Coronary artery (tissue), 2 donors: ENCODE results near the gene PIBF1.

ENCODE experiments used
- DNase-seq: peaks from one replicate; pipeline ENCODE4 v3.0.0-alpha.2; 2017; ENCODE audit warnings: low spot score
- H3K27ac ChIP-seq, 2 donors: fragments of 200-600 bp; sonication (generic); one replicate each; pipeline ENCODE4 v1.5.1; 2016 to 2019
- H3K4me3 ChIP-seq: fragments of 200-600 bp; sonication (generic); 2 replicates; pipeline ENCODE4 v1.5.1; 2016; ENCODE audit warnings: mild to moderate bottlenecking, moderate library complexity
- TF ChIP-seq, protein P1 (sequence below): fragments of 200-600 bp; sonication (generic); IDR thresholded peaks from one replicate; pipeline ENCODE4 v1.5.1; 2019; ENCODE audit warnings: antibody characterized with exemption

PIBF1 gene

DNA sequence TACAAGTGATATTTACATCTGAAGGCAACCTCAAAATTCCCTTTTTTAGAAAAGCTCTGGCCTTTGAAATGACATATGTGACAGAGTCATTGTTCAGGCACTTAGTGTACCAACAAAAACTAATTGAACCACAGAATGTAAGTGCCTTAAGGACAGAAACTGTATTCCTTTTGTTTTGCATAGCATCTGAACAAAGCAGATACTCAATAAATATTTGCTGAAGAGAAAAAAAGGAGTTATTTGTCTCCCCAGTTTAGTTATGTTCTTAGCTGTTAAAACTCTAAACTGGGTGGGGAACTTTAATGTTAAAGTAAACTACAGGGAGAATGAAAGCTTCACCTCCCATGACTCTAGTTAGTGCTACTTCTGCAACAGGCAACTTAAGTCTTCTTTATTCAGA, 220.0 kb downstream of the PIBF1 start:
- H3K4me3 ChIP-seq, result no peak overlapping the region
- no peak for DNase-seq
- TF ChIP-seq, protein P1, sequence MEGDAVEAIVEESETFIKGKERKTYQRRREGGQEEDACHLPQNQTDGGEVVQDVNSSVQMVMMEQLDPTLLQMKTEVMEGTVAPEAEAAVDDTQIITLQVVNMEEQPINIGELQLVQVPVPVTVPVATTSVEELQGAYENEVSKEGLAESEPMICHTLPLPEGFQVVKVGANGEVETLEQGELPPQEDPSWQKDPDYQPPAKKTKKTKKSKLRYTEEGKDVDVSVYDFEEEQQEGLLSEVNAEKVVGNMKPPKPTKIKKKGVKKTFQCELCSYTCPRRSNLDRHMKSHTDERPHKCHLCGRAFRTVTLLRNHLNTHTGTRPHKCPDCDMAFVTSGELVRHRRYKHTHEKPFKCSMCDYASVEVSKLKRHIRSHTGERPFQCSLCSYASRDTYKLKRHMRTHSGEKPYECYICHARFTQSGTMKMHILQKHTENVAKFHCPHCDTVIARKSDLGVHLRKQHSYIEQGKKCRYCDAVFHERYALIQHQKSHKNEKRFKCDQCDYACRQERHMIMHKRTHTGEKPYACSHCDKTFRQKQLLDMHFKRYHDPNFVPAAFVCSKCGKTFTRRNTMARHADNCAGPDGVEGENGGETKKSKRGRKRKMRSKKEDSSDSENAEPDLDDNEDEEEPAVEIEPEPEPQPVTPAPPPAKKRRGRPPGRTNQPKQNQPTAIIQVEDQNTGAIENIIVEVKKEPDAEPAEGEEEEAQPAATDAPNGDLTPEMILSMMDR, result no peak
- H3K27ac ChIP-seq, result no peak overlapping the region

- no peak for DNase-seq
- H3K4me3 ChIP-seq, result no peak overlapping the region
- no peak overlapping the region for H3K27ac ChIP-seq
- TF ChIP-seq, protein P1, result no peak
Observed at GRCh38 chr13:73011751-73012150, 229.8 kb downstream of the PIBF1 start.

GRCh38 chr13:73015805-73016204, 233.9 kb downstream of the PIBF1 start:
- TF ChIP-seq, protein P1, result no peak
- Histone ChIP-seq H3K4me3 (no peak overlapping the region), H3K27ac (no peak overlapping the region)
- no peak for DNase-seq

- H3K4me3 ChIP-seq, result no peak overlapping the region
- TF ChIP-seq, protein P1, result no peak
- DNase-seq, result no peak
- H3K27ac ChIP-seq, result no peak overlapping the region
Observed at GRCh38 chr13:73018336-73018735, 236.4 kb downstream of the PIBF1 start.

DNA sequence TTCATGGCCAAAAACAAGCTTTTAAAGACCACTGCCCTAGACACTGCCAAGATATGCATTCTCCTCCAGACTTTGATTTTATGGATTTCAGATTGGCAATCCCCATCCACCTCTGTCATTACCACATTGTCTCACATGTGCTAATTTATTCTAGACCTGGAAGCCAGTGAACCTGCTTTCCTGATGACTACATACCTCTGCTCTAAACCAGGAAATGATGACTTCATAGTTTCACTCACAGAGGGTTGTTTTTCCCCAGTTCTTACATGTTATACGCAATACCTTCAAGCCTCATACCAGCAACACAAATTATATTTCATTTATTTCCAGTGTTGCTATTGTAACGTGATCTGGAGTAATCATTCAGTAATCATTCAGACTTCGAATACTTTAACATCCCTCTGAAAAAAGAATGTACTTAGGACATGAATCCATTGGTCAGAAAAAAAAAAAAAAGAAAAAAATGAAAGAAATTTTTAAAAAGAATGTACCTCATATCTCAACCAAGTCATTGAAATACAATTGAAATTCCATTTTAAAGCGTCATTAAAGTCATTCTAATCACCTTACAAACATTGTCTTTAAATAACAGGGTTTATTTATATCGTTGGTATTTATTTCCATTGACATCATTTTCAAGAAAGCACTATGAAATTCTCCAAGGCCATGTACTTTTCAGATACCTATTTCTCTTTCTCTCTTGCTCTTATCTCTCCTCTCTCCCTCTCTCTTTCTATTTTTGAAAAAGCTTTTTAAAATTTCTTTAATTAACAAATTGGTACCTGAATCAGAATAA, 243.5 kb downstream of the PIBF1 start:
- no peak for DNase-seq
- Histone ChIP-seq H3K4me3 (no peak overlapping the region), H3K27ac (no peak overlapping the region)
- TF ChIP-seq, protein P1, result no peak

DNA sequence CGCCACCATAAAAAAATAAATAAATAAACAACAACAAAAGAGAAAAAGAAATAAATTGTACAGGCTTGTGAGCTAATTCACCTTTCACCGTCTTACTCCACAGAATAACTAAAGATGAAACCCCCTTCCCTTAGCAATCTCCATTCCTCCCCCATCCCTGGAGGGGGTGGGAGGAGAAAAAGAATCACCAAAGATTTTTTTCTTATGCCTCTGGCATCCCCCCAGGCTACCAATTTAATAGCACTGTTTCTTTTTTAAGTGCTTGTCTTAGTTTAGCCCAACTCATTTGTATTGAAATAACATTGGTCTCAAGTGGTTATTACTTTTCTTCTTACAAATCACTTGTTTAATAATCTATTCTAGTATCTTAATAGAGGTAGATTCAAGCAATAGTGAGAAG, 253.0 kb downstream of the PIBF1 start:
- DNase-seq, result no peak
- H3K27ac ChIP-seq, result no peak overlapping the region
- no peak overlapping the region for H3K4me3 ChIP-seq
- TF ChIP-seq, protein P1, result no peak

DNA sequence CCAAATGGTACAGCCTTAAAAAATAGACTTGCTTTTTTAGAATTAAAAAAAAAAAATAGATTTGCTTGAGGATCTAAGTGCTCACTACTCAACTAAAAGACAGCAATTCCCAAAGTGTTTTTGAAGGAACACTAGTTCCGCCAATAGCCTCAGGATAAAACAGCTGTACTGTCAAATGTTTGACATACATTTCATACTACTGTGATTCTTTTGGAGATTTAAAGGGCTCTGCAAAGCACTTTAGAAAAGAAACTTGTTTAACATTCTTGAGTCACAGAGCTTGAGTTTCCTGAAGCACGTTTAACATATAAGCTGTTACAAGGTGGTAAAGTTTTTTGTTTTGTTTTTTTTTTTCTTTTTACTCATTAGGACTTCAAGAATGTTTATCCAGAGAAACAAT, 253.7 kb downstream of the PIBF1 start:
- no peak for DNase-seq
- TF ChIP-seq, protein P1, result no peak
- no peak overlapping the region for H3K27ac ChIP-seq
- no peak overlapping the region for H3K4me3 ChIP-seq
